HCT116 (cell line): ENCODE data around the gene SLMAP. TPM values are rescaled to one million over a fixed set of nuclear protein-coding genes. Genes with fewer than 3 reads are reported as not detected.

ENCODE experiments used
- ATAC-seq: fragments of 200-7000 bp; cut with Tn5 transposase; 2 replicates; pipeline ENCODE4 v1.9.1; 2020; ENCODE audit warnings: mild to moderate bottlenecking, moderate library complexity
- BruUV-seq: library from RNA; stranded (reverse); fragments of 400-500 nt; replicated peaks from 2 replicates; lab custom pipeline; 2021; lab: Mats Ljungman, UMichigan
- CTCF ChIA-PET: fragments of 300-600 bp; sonication (Branson Sonifier 250); formaldehyde crosslinking; loops from one replicate; lab custom pipeline; 2021; ENCODE audit warnings: antibody characterized with exemption; lab: Charles Lee
- POLR2A ChIA-PET: fragments of 300-600, 350-600 bp; sonication (Branson Sonifier 250); formaldehyde crosslinking; loops from one replicate; lab custom pipeline; 2021; ENCODE audit warnings: antibody characterized with exemption; lab: Charles Lee
- RAD21 ChIA-PET, 2 experiments: fragments of 300-600 bp; sonication (Branson Sonifier 250); formaldehyde crosslinking; loops; one replicate each; lab custom pipeline; 2023; ENCODE audit warnings: low total read pairs in 2 of 2; ENCODE audit not compliant: uncharacterized antibody in 2 of 2, unreplicated experiment in 2 of 2, low non-redundant PET in 1 of 2; lab: Charles Lee
- DNase-seq: peaks from one replicate; pipeline ENCODE4 v3.0.0-alpha.2; 2010; ENCODE audit warnings: low read depth, low spot score
- H2AFZ ChIP-seq: fragments of 200-600 bp; shearing (Covaris generic), sonication (generic); 2 replicates; pipeline ENCODE4 v1.6.1; 2017; ENCODE audit warnings: low read depth, mixed run types, mixed read lengths, antibody characterized with exemption, low read length; ENCODE audit not compliant: poor library complexity, severe bottlenecking
- H3K27ac ChIP-seq: 2 replicates; pipeline ENCODE4 v1.5.1; 2012; ENCODE audit warnings: low read depth, low read length
- H3K27me3 ChIP-seq: fragments of 200-600 bp; sonication (generic); 2 replicates; pipeline ENCODE4 v1.6.1; 2016; ENCODE audit warnings: mixed run types, low read length, mixed read lengths; ENCODE audit not compliant: insufficient read depth
- H3K36me3 ChIP-seq, 2 experiments: fragments of 200-500 bp in 1 of 2; fragments of 200-600 bp in 1 of 2; sonication (Bioruptor generic) in 1 of 2; sonication (generic) in 1 of 2; 2 replicates each; pipeline versions ENCODE4 v1.5.1 to v1.6.1; 2014 to 2016; ENCODE audit warnings: low read length in 2 of 2, inconsistent platforms in 1 of 2, mixed read lengths in 1 of 2, mixed run types in 1 of 2; ENCODE audit not compliant: insufficient read depth in 2 of 2, control insufficient read depth in 1 of 2
- H3K4me1 ChIP-seq, 2 experiments: fragments of 200-600 bp in 1 of 2; sonication (generic) in 1 of 2; 2 replicates each; pipeline versions ENCODE4 v1.5.1 to v1.6.1; 2012 to 2017; ENCODE audit warnings: low read length in 2 of 2, inconsistent platforms in 1 of 2, mild to moderate bottlenecking in 1 of 2, mixed read lengths in 1 of 2, mixed run types in 1 of 2, moderate library complexity in 1 of 2; ENCODE audit not compliant: insufficient read depth in 2 of 2, control insufficient read depth in 1 of 2
- H3K4me2 ChIP-seq: fragments of 200-600 bp; sonication (generic); 2 replicates; pipeline ENCODE4 v1.6.1; 2017; ENCODE audit warnings: mixed run types, low read length, mixed read lengths
- H3K4me3 ChIP-seq, 2 experiments: fragments of 200-600 bp in 1 of 2; sonication (generic) in 1 of 2; replicated peaks in 1 of 2; 2 replicates each; pipeline ENCODE4 v1.5.1; 2011 to 2016; ENCODE audit warnings: low read length in 2 of 2, control low read depth in 1 of 2, low read depth in 1 of 2, mild to moderate bottlenecking in 1 of 2, mixed read lengths in 1 of 2, mixed run types in 1 of 2
- H3K79me2 ChIP-seq: fragments of 200-600 bp; sonication (generic); 2 replicates; pipeline ENCODE4 v1.6.1; 2017; ENCODE audit warnings: mild to moderate bottlenecking, mixed run types, low read length, moderate library complexity, mixed read lengths; ENCODE audit not compliant: insufficient read depth
- H3K9ac ChIP-seq: fragments of 200-600 bp; sonication (generic); 2 replicates; pipeline ENCODE4 v1.6.1; 2016; ENCODE audit warnings: low read length, mixed read lengths
- H3K9me2 ChIP-seq: fragments of 200-600 bp; sonication (generic), shearing (Covaris generic); 2 replicates; pipeline ENCODE4 v1.6.1; 2017; ENCODE audit warnings: mixed run types, mild to moderate bottlenecking, moderate library complexity; ENCODE audit not compliant: insufficient read depth
- H3K9me3 ChIP-seq, 2 experiments: fragments of 200-500 bp in 1 of 2; fragments of 200-600 bp in 1 of 2; sonication (Bioruptor generic) in 1 of 2; sonication (generic) in 1 of 2; 2 replicates each; pipeline ENCODE4 v1.6.1; 2014 to 2017; ENCODE audit warnings: low read length in 2 of 2, mixed read lengths in 2 of 2, inconsistent platforms in 1 of 2, low read depth in 1 of 2, mild to moderate bottlenecking in 1 of 2, mixed run types in 1 of 2, moderate library complexity in 1 of 2; ENCODE audit not compliant: control insufficient read depth in 1 of 2, insufficient read depth in 1 of 2
- H4K20me1 ChIP-seq: fragments of 200-600 bp; sonication (generic), shearing (Covaris generic); 2 replicates; pipeline ENCODE4 v1.6.1; 2017; ENCODE audit warnings: mixed run types, mild to moderate bottlenecking, moderate library complexity; ENCODE audit not compliant: insufficient read depth
- ATF3 ChIP-seq: IDR thresholded peaks from 2 replicates; pipeline ENCODE4 v1.6.1; 2012
- CBX3 ChIP-seq: IDR thresholded peaks from 2 replicates; pipeline ENCODE4 v1.6.1; 2012; ENCODE audit warnings: low read depth
- EGR1 ChIP-seq: IDR thresholded peaks from 2 replicates; pipeline ENCODE4 v1.6.1; 2012; ENCODE audit warnings: low read depth
- ELF1 ChIP-seq: IDR thresholded peaks from 2 replicates; pipeline ENCODE4 v1.6.1; 2012; ENCODE audit warnings: low read depth, borderline replicate concordance
- JUND ChIP-seq: IDR thresholded peaks from 2 replicates; pipeline ENCODE4 v1.6.1; 2012
- POLR2A ChIP-seq: IDR thresholded peaks from 2 replicates; pipeline ENCODE4 v1.7.0; 2011; ENCODE audit warnings: borderline replicate concordance; ENCODE audit not compliant: insufficient read depth, insufficient read length; ENCODE audit errors: extremely low read depth
- RAD21 ChIP-seq: IDR thresholded peaks from 2 replicates; pipeline ENCODE4 v1.6.1; 2012; ENCODE audit warnings: low read depth, mild to moderate bottlenecking
- REST ChIP-seq: IDR thresholded peaks from 2 replicates; pipeline ENCODE4 v1.6.1; 2012; ENCODE audit warnings: low read depth
- SP1 ChIP-seq: IDR thresholded peaks from 2 replicates; pipeline ENCODE4 v1.6.1; 2012; ENCODE audit warnings: low read depth
- YY1 ChIP-seq: IDR thresholded peaks from 2 replicates; pipeline ENCODE4 v1.6.1; 2011; ENCODE audit warnings: low read length, low read depth, moderate library complexity, mild to moderate bottlenecking; ENCODE audit not compliant: insufficient replicate concordance; ENCODE audit errors: extremely low read depth
- ZBTB33 ChIP-seq: IDR thresholded peaks from 2 replicates; pipeline ENCODE4 v1.6.1; 2011; ENCODE audit warnings: mild to moderate bottlenecking, low read length, moderate library complexity; ENCODE audit not compliant: insufficient replicate concordance; ENCODE audit errors: extremely low read depth
- ZFX ChIP-seq: fragments of 450-650 bp; IDR thresholded peaks from 2 replicates; pipeline ENCODE4 v1.6.1; 2017
- intact Hi-C: fragments of 100-400 bp; cut with micrococcal nuclease; formaldehyde crosslinking; loops from 2 replicates; pipeline ENCODE4 v1.10.0; 2022
- total RNA-seq: library from RNA; stranded (reverse); gene quantifications from one replicate; pipeline ENCODE4 v1.2.1, GENCODE V29; 2021; ENCODE audit not compliant: unreplicated experiment
- TF ChIP-seq, protein P1 (sequence below): IDR thresholded peaks from 2 replicates; pipeline ENCODE4 v1.6.1; 2012

SLMAP gene
- total RNA-seq, 1 experiment from 2014 or later = 81.0 TPM

GRCh38 chr3:57928511-57928910 lies 172.4 kb downstream of the SLMAP start:
- Histone ChIP-seq H4K20me1 (no peaks in the 10 kb centered on the region), H3K27ac (no peak overlapping the region), H3K79me2 (no peaks in the 10 kb centered on the region), H3K4me3 (no peak overlapping the region), H3K4me2 (no peak overlapping the region), H3K9ac (no peak overlapping the region), H3K36me3 (peaks cover 0 to 2% of the 10 kb centered on the region in 2 experiments; a peak in 1 of 4 replicates), H3K9me2 (no peaks in the 10 kb centered on the region), H3K27me3 (no peaks in the 10 kb centered on the region), H3K9me3 (no peaks in the 10 kb centered on the region), H2AFZ (no peak overlapping the region), H3K4me1 (no peaks in the 10 kb centered on the region)
- intact Hi-C loops = no loop called here
- no peak for DNase-seq
- CTCF ChIA-PET = no interaction called here
- no TSS peak for BruUV-seq
- no peak for ATAC-seq
- RAD21 ChIA-PET = no interaction called here
- TF ChIP-seq REST (no peak), SP1 (no peak), ELF1 (no peak)
- POLR2A ChIA-PET = no interaction called here

DNA sequence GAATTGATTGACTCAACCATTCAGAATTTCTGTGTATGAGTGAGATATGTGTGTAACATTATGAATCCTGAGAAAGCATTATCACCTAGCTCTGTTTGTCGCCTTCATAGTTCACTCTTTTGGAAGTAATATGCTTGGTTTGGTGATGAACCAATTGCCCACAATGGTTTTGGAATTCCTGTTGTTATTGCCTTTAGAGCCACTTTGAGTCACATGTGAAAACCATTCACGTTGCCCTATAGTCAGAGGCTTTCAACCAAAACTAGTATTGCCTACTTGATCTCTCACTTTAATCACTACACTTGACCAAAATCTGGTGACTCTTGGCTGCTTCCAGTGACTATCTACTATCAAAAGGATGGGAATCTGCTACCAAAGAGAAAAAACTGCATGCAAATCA lies 173.9 kb downstream of the SLMAP start:
- BruUV-seq = no TSS peak

More for the DNA sequence above, 173.9 kb downstream of the SLMAP start:
- ATAC-seq = no peak
- TF ChIP-seq POLR2A (no peak), ZFX (no peak), RAD21 (no peak), JUND (no peak), YY1 (no peak), ATF3 (no peak), EGR1 (no peak), CBX3 (no peak), ZBTB33 (no peak)
- TF ChIP-seq, protein P1, sequence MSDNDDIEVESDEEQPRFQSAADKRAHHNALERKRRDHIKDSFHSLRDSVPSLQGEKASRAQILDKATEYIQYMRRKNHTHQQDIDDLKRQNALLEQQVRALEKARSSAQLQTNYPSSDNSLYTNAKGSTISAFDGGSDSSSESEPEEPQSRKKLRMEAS = no peak
- TF ChIP-seq, all 23 proteins: peak for 0
- Histone ChIP-seq H4K20me1 (no peaks in the 10 kb centered on the region), H3K4me1 (no peaks in the 10 kb centered on the region), H3K4me3 (no peak overlapping the region), H2AFZ (no peak overlapping the region), H3K27me3 (no peaks in the 10 kb centered on the region), H3K9me2 (no peaks in the 10 kb centered on the region), H3K36me3 (peaks cover 0 to 2% of the 10 kb centered on the region in 2 experiments; a peak in 1 of 4 replicates), H3K79me2 (no peaks in the 10 kb centered on the region), H3K4me2 (no peak overlapping the region), H3K9me3 (no peaks in the 10 kb centered on the region), H3K27ac (no peak overlapping the region), H3K9ac (no peak overlapping the region)
- ChIA-PET CTCF (no interaction called here), POLR2A (no interaction called here), RAD21 (no interaction called here)
- no peak for DNase-seq
- intact Hi-C loops = no loop called here
